GM12891 (cell line): ENCODE data around the gene ADTRP.

Source experiments
- PAX5 ChIP-seq: IDR thresholded peaks from 2 replicates; pipeline ENCODE4 v1.6.1; 2011; ENCODE audit warnings: low read length, moderate library complexity, mild to moderate bottlenecking; ENCODE audit not compliant: insufficient read depth, severe bottlenecking
- POLR2A ChIP-seq: IDR thresholded peaks from 2 replicates; pipeline ENCODE4 v1.6.1; 2011; ENCODE audit warnings: low read depth, low read length, control low read depth
- POLR2AphosphoS5 ChIP-seq: IDR thresholded peaks from 2 replicates; pipeline ENCODE4 v1.6.1; 2011; ENCODE audit warnings: low read depth, low read length, control low read depth
- POU2F2 ChIP-seq: IDR thresholded peaks from 2 replicates; pipeline ENCODE4 v1.6.1; 2011; ENCODE audit warnings: low read depth, mild to moderate bottlenecking, control low read depth, low read length, moderate library complexity
- SPI1 ChIP-seq: IDR thresholded peaks from 2 replicates; pipeline ENCODE4 v1.6.1; 2011; ENCODE audit warnings: low read depth, low read length, control low read depth
- TAF1 ChIP-seq: IDR thresholded peaks from 2 replicates; pipeline ENCODE4 v1.6.1; 2011; ENCODE audit warnings: low read depth, low read length, control low read depth

DNA sequence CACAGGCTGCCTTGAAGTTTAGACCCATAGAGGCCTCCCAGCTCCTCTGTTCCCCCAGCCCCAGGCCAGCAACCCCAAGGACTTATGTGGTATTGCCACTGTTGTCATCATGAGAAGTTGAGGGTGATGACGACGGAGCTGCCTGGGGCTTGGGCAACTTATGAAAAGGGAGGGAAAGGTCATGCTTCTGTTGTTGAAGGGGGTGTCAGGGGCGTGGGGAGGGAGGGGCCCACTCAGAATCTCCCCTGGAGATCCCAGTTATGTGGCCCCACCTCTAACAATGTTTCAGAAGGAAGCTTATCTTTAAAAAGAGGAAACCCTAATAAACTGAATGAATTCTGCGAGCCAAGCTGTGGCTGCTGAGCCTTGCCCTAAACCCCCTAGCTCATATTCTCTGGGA is 4.2 kb downstream of the ADTRP start:
- TF ChIP-seq POLR2A (no peak), POLR2AphosphoS5 (no peak), TAF1 (no peak), SPI1 (no peak), PAX5 (no peak), POU2F2 (no peak)
